Uterus (tissue), 4 donors: ENCODE data around the gene FAM53B. TPM values are rescaled to one million over a fixed set of nuclear protein-coding genes. Genes with fewer than 3 reads are reported as not detected.

ENCODE experiments used
- DNase-seq, 2 donors: peaks; one replicate each; pipeline ENCODE4 v3.0.0-alpha.2; 2019 to 2020
- H3K27ac ChIP-seq, 2 donors: fragments of 200-600 bp; sonication (generic); 1 replicate in 1 of 2; 2 replicates in 1 of 2; pipeline ENCODE4 v1.5.1; 2016 to 2018
- H3K27me3 ChIP-seq, 2 donors: fragments of 200-600 bp; sonication (generic); one replicate each; pipeline ENCODE4 v1.5.1; 2018 to 2019; ENCODE audit warnings: control low read depth in 1 of 2
- H3K36me3 ChIP-seq, 2 donors: fragments of 200-600 bp; sonication (generic); one replicate each; pipeline ENCODE4 v1.5.1; 2019; ENCODE audit warnings: control low read depth in 1 of 2
- H3K4me1 ChIP-seq, 2 donors: fragments of 200-600 bp; sonication (generic); one replicate each; pipeline ENCODE4 v1.5.1; 2018 to 2019; ENCODE audit warnings: control low read depth in 1 of 2
- H3K4me3 ChIP-seq, 2 donors: fragments of 200-600 bp; sonication (generic); 1 replicate in 1 of 2; 2 replicates in 1 of 2; pipeline ENCODE4 v1.5.1; 2018 to 2019; ENCODE audit warnings: mild to moderate bottlenecking in 1 of 2
- H3K9me3 ChIP-seq, 2 donors: fragments of 200-600 bp; sonication (generic); one replicate each; pipeline ENCODE4 v1.5.1; 2019; ENCODE audit warnings: control low read depth in 1 of 2
- CTCF ChIP-seq, 4 experiments: fragments of 200-600 bp in 2 of 4; fragments of 450-650 bp in 2 of 4; sonication (generic) in 2 of 4; IDR thresholded peaks; one replicate each; pipeline ENCODE4 v1.5.1; 2016 to 2019; ENCODE audit warnings: antibody characterized with exemption in 4 of 4, mild to moderate bottlenecking in 2 of 4, moderate library complexity in 1 of 4
- POLR2A ChIP-seq, 2 donors: fragments of 450-650 bp; IDR thresholded peaks; one replicate each; pipeline ENCODE4 v1.6.1; 2016; ENCODE audit warnings: antibody characterized with exemption in 2 of 2, mild to moderate bottlenecking in 1 of 2, moderate library complexity in 1 of 2
- intact Hi-C: fragments of 100-400 bp; cut with DNase I; formaldehyde crosslinking; loops from one replicate; pipeline ENCODE4 v1.15.1; 2023; ENCODE audit warnings: low total_unique reads
- total RNA-seq, 4 donors: library from RNA; depleted of rRNA in 3 of 4; stranded (reverse); fragments of >200 nt in 3 of 4; gene quantifications; one replicate each; pipeline versions ENCODE4 v1.1.0 to v1.2.4, GENCODE V29; 2014 to 2023
- donor health status: DM: yes; HTN: yes; CAD: no.

The FAM53B gene
- total RNA-seq, 4 donors from 2014 or later: 10.9 to 94.3 (median 67.8) TPM

GRCh38 chr10:124700293-124701037, 43.7 kb downstream of the FAM53B start:
- H3K4me3 ChIP-seq: no peak overlapping the region
- TF ChIP-seq CTCF (IDR thresholded peaks at IDR 0.05) (no peak), POLR2A (IDR thresholded peaks at IDR 0.05) (no peak)
- no peaks in the 10 kb centered on the region for H3K36me3 ChIP-seq
- H3K4me1 ChIP-seq: peaks cover 35 to 48% of the 10 kb centered on the region in 2 donors
- H3K27me3 ChIP-seq: no peaks in the 10 kb centered on the region
- no peak for DNase-seq
- peak overlapping the region; percentile 84 to 92 for H3K27ac ChIP-seq
- H3K9me3 ChIP-seq: no peaks in the 10 kb centered on the region
- intact Hi-C loops: no loop called here

- Histone ChIP-seq H3K36me3 (no peaks in the 10 kb centered on the region), H3K4me3 (no peak overlapping the region), H3K9me3 (no peaks in the 10 kb centered on the region), H3K27me3 (no peaks in the 10 kb centered on the region), H3K27ac (peak overlapping the region; percentile 84 to 92), H3K4me1 (peaks cover 35 to 48% of the 10 kb centered on the region in 2 donors)
- no peak for DNase-seq
- no peak for TF ChIP-seq POLR2A (IDR thresholded peaks at IDR 0.05)
- TF ChIP-seq CTCF (IDR thresholded peaks at IDR 0.05): no peak
- intact Hi-C loops: no loop called here
Measured at GRCh38 chr10:124699471-124700292, 44.5 kb downstream of the FAM53B start.

GRCh38 chr10:124698545-124699469, 45.4 kb downstream of the FAM53B start:
- intact Hi-C loops: no loop called here
- Histone ChIP-seq H3K9me3 (no peaks in the 10 kb centered on the region), H3K4me3 (no peak overlapping the region), H3K27me3 (no peaks in the 10 kb centered on the region), H3K27ac (peak overlapping the region; percentile 84 to 92), H3K36me3 (no peaks in the 10 kb centered on the region), H3K4me1 (peaks cover 29 to 46% of the 10 kb centered on the region in 2 donors)
- TF ChIP-seq CTCF (IDR thresholded peaks at IDR 0.05): no peak
- TF ChIP-seq POLR2A (IDR thresholded peaks at IDR 0.05): no peak
- no peak for DNase-seq

GRCh38 chr10:124697837-124698544, 46.2 kb downstream of the FAM53B start:
- TF ChIP-seq CTCF (IDR thresholded peaks at IDR 0.05) (no peak), POLR2A (IDR thresholded peaks at IDR 0.05) (no peak)
- H3K27ac ChIP-seq: peak overlapping the region in 1 of 2 donors; percentile 33
- H3K9me3 ChIP-seq: no peaks in the 10 kb centered on the region
- no peak for DNase-seq
- H3K36me3 ChIP-seq: no peaks in the 10 kb centered on the region
- H3K4me3 ChIP-seq: no peak overlapping the region
- intact Hi-C loops: no loop called here
- peaks cover 23 to 38% of the 10 kb centered on the region in 2 donors for H3K4me1 ChIP-seq
- no peaks in the 10 kb centered on the region for H3K27me3 ChIP-seq
